NCI-H526 treated with DMSO at 0.1 percent for 48 hours (cell line): Measurements from ENCODE around the gene TAS2R31.
A peak's percentile ranks its signal among the peaks of the same experiment; 100 is the strongest.
"Not testable (repeated sequence)": the region's sequence is repeated elsewhere in the genome, so short reads cannot be mapped to it uniquely, and the experiment has no call there.

ENCODE experiments used
- DNase-seq: peaks from one replicate; lab custom pipeline; 2025; lab: John Stamatoyannopoulos, UW

TAS2R31 gene

GRCh38 chr12:11031307-11031706 lies at the start of gene TAS2R31:
Gene TAS2R31, minus strand, starts transcription at chr12:11031407. Its CDS starts 72 bp downstream, at chr12:11031335.
- DNase-seq: no peak

DNA sequence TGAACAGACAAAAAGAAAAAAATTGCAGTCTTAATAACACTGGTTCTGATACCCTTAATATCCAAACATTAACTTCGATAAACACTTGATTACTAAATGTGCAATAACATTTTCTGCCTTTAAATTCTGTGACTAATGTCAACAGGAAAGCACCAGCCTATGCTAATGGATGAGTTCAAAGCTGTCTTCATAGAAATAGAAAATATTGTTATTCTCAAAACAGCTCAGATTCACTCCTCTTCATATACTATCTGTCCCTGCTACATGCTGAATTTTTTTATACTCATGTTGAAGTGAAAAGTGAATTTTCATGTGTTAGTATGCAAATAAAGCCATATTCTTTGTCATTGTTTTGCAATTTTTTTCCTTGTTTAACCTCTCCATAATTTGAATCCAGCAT lies 47.0 kb upstream of the TAS2R31 start:
- DNase-seq: no peak

GRCh38 chr12:11075642-11076041 lies 44.4 kb upstream of the TAS2R31 start:
- no peak for DNase-seq

DNA sequence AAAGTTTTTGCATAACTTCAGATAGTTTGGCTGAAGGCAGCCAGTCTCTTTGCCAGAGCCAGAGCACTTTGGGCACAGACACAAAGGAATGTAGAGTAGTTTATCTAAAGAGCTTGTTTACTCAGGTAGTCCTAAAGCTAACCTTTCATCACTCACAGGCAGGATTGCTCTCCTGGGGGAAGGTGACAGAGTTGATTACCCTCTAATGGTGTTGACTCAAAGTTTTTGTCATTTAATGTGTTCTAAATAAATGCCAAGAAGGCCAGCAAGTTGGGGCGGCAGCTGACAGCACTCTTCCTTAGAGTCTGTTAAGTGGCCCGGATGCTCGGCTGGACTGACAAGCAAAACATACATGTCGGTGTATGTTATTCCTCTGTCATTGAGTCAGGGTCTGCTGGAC lies 40.2 kb upstream of the TAS2R31 start:
- DNase-seq: no peak

GRCh38 chr12:11070999-11071398 lies 39.8 kb upstream of the TAS2R31 start:
- no peak for DNase-seq

DNA sequence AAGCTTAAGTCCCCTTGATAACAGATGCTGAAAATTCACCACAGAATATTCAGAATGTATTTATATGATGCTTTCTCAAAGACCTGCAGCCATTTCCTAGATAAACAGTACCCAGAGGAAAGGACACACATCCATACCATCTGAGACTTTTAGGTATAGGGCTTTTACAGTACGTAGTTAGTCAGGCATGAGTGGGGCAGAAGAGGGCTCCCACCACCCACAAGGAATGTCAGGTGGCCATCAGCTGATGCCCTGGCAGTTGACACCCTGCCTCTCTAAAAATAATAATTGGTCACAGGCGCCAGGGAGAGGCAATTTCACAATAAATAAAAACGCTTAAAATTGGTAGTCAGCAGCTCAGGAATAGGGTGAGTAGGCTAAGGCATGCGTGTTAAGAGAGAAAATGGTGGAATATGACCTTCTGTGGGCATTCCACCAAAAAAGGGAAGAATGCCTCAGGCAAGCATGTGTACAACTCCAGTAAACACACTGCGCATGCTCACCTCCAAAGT lies 38.7 kb upstream of the TAS2R31 start:
- no peak for DNase-seq

DNA sequence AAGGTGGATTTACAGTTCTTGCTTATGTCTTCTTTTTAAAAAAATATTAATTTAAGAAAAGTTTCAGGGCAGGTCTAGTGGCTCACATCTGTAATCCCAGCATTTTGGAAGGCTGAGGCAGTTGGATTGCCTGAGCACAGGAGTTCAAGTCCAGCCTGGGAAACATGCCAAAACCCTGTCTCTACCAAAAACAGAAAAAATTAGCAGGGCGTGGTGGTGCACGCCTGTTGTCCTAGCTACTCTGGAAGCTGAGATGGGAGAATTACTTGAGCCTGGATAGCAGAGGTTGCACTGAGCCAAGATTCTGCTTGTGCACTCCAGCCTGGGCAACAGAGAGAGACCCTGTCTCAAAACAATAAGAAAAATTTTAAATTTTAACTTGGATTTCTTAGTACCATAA lies 36.3 kb upstream of the TAS2R31 start:
- DNase-seq: no peak

GRCh38 chr12:11062194-11062593 lies 31.0 kb upstream of the TAS2R31 start, which contains the start of gene TAS2R46:
Gene TAS2R46, minus strand, starts transcription at chr12:11062294. Its CDS starts 0 bp downstream, at chr12:11062294.
- DNase-seq: not testable (repeated sequence)

DNA sequence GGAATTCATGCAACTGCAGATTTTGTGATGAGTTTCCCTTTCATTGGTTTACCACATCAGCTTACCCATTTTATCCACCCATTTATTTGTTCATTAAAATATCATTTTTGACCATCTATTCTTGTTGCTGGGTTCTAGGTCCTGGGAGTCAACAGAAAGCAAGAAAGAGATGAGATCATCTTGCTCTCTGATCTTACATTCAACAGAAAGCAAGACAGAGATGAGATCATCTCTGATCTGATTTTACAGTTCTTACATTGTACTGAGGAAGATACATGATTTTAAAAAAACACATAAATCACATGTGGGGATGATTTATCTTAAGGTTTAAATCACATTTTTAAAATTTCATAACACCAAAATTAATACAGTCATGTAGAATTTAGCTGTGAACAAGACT lies 28.6 kb upstream of the TAS2R31 start:
- DNase-seq: no peak

GRCh38 chr12:11059041-11059440 lies 27.8 kb upstream of the TAS2R31 start:
- DNase-seq: no peak

- DNase-seq: no peak
Measured at GRCh38 chr12:11055306-11055705, 24.1 kb upstream of the TAS2R31 start.

GRCh38 chr12:11049806-11050531 lies 18.8 kb upstream of the TAS2R31 start:
- DNase-seq: not testable (repeated sequence)

DNA sequence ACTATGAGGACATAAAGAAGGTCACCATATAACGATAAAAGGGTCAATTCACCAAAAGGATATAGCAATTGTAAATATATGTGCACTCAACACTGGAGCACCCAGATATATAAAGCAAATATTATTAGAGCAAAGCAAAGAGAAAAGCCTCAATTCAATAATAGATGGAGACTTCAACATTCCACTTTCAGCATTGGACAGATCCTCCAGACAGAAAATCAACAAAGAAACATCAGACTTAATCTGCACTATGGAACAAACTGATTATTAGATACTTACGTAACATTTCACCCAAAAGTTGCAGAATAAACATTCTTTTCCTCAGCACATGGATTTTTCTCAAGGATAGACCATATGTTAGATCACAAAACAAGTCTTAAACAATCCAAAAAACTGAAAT lies 10.2 kb upstream of the TAS2R31 start:
- DNase-seq: not testable (repeated sequence)

DNA sequence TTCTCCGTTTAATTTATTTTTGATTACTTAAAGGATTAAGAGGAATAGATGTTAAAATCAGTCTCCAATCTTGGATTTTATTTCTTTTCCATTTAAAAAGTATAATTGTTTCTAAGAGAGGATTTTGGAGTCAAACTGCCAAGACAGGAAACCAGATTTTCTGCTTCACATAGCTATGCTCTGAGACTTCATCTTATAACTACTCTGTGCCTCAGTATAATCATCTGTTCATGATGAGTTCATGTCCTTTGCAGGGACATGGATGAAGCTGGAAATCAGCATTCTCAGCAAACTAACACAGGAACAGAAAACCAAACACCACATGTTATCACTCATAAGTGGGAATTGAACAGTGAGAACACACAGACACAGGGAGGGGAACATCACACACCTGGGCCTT lies 9.0 kb upstream of the TAS2R31 start:
- no peak for DNase-seq

GRCh38 chr12:11039171-11039570 lies 8.0 kb upstream of the TAS2R31 start:
- no peak for DNase-seq

- DNase-seq: not testable (repeated sequence)
Measured at GRCh38 chr12:11033959-11034358, 2.8 kb upstream of the TAS2R31 start.

DNA sequence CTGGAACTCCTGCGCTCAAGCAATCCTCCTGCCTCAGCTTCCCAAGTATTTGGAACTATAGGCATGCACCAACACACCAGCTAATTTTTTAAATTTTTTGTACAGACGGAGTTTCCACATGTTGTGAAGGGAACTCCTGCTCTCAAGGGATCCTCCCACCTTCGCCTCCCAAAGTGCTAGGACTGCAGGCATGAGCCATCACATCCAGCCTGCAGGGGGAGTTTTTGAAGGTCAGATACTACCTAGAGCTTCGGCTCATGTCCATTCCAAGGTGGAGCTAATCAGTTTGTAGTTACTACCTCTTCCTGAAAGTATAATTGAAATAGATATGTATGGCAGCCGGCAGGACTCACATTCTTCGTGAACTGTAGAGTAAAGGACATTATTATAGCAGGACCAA lies 5.1 kb downstream of the TAS2R31 start:
- no peak for DNase-seq

GRCh38 chr12:11023387-11023786 lies 7.8 kb downstream of the TAS2R31 start:
- no peak for DNase-seq

GRCh38 chr12:11022520-11022919 lies 8.7 kb downstream of the TAS2R31 start, which contains the start of gene TAS2R19:
Gene TAS2R19, minus strand, starts transcription at chr12:11022620. Its CDS starts 49 bp downstream, at chr12:11022571.
- DNase-seq: no peak

DNA sequence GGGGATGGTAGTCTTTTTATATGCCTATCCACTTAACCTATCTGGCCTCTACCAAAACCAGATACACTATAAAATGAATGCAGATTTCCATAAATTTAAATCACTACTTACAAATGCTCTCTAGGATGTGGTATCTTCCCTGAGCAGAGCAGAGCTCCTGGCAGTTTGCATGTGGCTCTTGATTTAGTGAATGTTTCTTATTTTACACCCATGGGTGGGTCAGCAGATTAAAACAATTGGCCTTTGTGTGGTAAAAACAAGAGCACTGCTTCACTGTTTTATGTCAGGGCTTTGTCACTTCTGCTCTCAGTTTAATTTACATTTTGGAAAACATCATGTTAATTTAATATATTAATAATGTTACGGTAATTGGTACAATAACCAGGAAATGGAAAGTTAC lies 14.3 kb downstream of the TAS2R31 start:
- peak; percentile 93 for DNase-seq

- DNase-seq: no peak
Measured at GRCh38 chr12:11015775-11016430, 15.3 kb downstream of the TAS2R31 start.

GRCh38 chr12:11014234-11014633 lies 17.0 kb downstream of the TAS2R31 start:
- DNase-seq: no peak

- DNase-seq: no peak
Measured at GRCh38 chr12:11007608-11008007, 23.6 kb downstream of the TAS2R31 start.
